Caco-2 (cell line): Measurements from ENCODE around the gene TMEM171. TPM values are rescaled to one million over a fixed set of nuclear protein-coding genes. Genes with fewer than 3 reads are reported as not detected.

ENCODE experiments used
- BruUV-seq: library from RNA; stranded (reverse); fragments of 400-500 nt; replicated peaks from 2 replicates; lab custom pipeline; 2021; lab: Mats Ljungman, UMichigan
- CTCF ChIA-PET: fragments of 300-600 bp; sonication (Branson Sonifier 250); formaldehyde crosslinking; loops from one replicate; lab custom pipeline; 2022; ENCODE audit warnings: antibody characterized with exemption; lab: Charles Lee
- POLR2A ChIA-PET: fragments of 300-600 bp; sonication (Branson Sonifier 250); formaldehyde crosslinking; loops from one replicate; lab custom pipeline; 2022; ENCODE audit warnings: antibody characterized with exemption; lab: Charles Lee
- DNase-seq, 2 experiments: peaks; one replicate each; pipeline versions ENCODE4 v3.0.0 to v3.0.0-alpha.2; 2020 to 2022
- H3K27me3 ChIP-seq: replicated peaks from 2 replicates; pipeline ENCODE4 v1.6.0; 2011; ENCODE audit warnings: low read length; ENCODE audit not compliant: control insufficient read depth, insufficient read depth
- H3K36me3 ChIP-seq: 2 replicates; pipeline ENCODE4 v1.5.1; 2011; ENCODE audit warnings: low read length; ENCODE audit not compliant: control insufficient read depth, insufficient read depth
- H3K4me1 ChIP-seq: fragments of 250-450 bp; sonication (Bioruptor Pico); 2 replicates; pipeline ENCODE4 v1.5.1; 2020; ENCODE audit warnings: mild to moderate bottlenecking
- H3K4me3 ChIP-seq: 2 replicates; pipeline ENCODE4 v1.5.1; 2011; ENCODE audit warnings: low read depth, mild to moderate bottlenecking, control low read depth, low read length
- H3K9me3 ChIP-seq: fragments of 250-450 bp; sonication (Bioruptor Pico); 2 replicates; pipeline ENCODE4 v1.5.1; 2020; ENCODE audit warnings: mild to moderate bottlenecking, moderate library complexity
- H3K27ac Mint-ChIP-seq: one replicate; pipeline ENCODE4 v1.8.0; 2022; ENCODE audit warnings: mixed read lengths; ENCODE audit not compliant: unreplicated experiment
- H3K27me3 Mint-ChIP-seq: one replicate; pipeline ENCODE4 v1.8.0; 2022; ENCODE audit warnings: mixed read lengths; ENCODE audit not compliant: insufficient read depth, unreplicated experiment
- H3K36me3 Mint-ChIP-seq: one replicate; pipeline ENCODE4 v1.8.0; 2022; ENCODE audit warnings: mild to moderate bottlenecking, mixed read lengths; ENCODE audit not compliant: insufficient read depth, unreplicated experiment
- H3K4me1 Mint-ChIP-seq: one replicate; pipeline ENCODE4 v1.8.0; 2022; ENCODE audit warnings: low read depth, mixed read lengths; ENCODE audit not compliant: unreplicated experiment
- H3K4me3 Mint-ChIP-seq: one replicate; pipeline ENCODE4 v1.8.0; 2022; ENCODE audit warnings: mild to moderate bottlenecking, moderate library complexity, mixed read lengths; ENCODE audit not compliant: unreplicated experiment
- H3K9me3 Mint-ChIP-seq: one replicate; pipeline ENCODE4 v1.8.0; 2022; ENCODE audit warnings: mixed read lengths; ENCODE audit not compliant: unreplicated experiment
- CTCF ChIP-seq, 2 experiments: fragments of 200-600 bp in 1 of 2; IDR thresholded peaks; 1 replicate in 1 of 2; 2 replicates in 1 of 2; pipeline versions ENCODE4 v1.5.1 to v1.8.0; 2011 to 2022; ENCODE audit warnings: antibody characterized with exemption in 1 of 2, control low read depth in 1 of 2, inconsistent platforms in 1 of 2, low read depth in 1 of 2, low read length in 1 of 2, mild to moderate bottlenecking in 1 of 2, moderate library complexity in 1 of 2; ENCODE audit not compliant: insufficient read depth in 1 of 2, severe bottlenecking in 1 of 2, unreplicated experiment in 1 of 2
- intact Hi-C: fragments of 100-400 bp; cut with micrococcal nuclease; formaldehyde crosslinking; loops from one replicate; pipeline ENCODE4 v1.10.0; 2022; ENCODE audit not compliant: unreplicated experiment
- total RNA-seq: library from RNA; stranded (reverse); gene quantifications from 2 replicates; pipeline ENCODE4 v1.2.3, GENCODE V29; 2022

TMEM171 gene
- total RNA-seq, 1 experiment from 2014 or later = 1.2 TPM

GRCh38 chr5:73157414-73158303, 37.3 kb downstream of the TMEM171 start:
- Histone ChIP-seq H3K9me3 (no peaks in the 10 kb centered on the region), H3K4me3 (no peak overlapping the region), H3K4me1 (no peaks in the 10 kb centered on the region), H3K36me3 (no peaks in the 10 kb centered on the region), H3K27me3 (no peaks in the 10 kb centered on the region)
- H3K4me3 Mint-ChIP-seq = no peak overlapping the region
- no peak overlapping the region for H3K27ac Mint-ChIP-seq
- TF ChIP-seq CTCF (IDR thresholded peaks at IDR 0.05; ENCODE audit: insufficient read depth in 1 of 2, low read depth in 1 of 2, low read length in 1 of 2, severe bottlenecking in 1 of 2, unreplicated experiment in 1 of 2) = no peak
- H3K27me3 Mint-ChIP-seq = peaks cover 3% of the 10 kb centered on the region
- no TSS peak for BruUV-seq
- no peaks in the 10 kb centered on the region for H3K36me3 Mint-ChIP-seq
- H3K9me3 Mint-ChIP-seq = no peaks in the 10 kb centered on the region
- CTCF ChIA-PET = no interaction called here
- POLR2A ChIA-PET = no interaction called here
- no peak for DNase-seq
- intact Hi-C loops = no loop called here
- peaks cover 4% of the 10 kb centered on the region for H3K4me1 Mint-ChIP-seq

GRCh38 chr5:73158313-73158712, 37.9 kb downstream of the TMEM171 start:
- no peaks in the 10 kb centered on the region for H3K36me3 ChIP-seq
- no peaks in the 10 kb centered on the region for H3K4me1 ChIP-seq
- TF ChIP-seq CTCF (IDR thresholded peaks at IDR 0.05; ENCODE audit: insufficient read depth in 1 of 2, low read depth in 1 of 2, low read length in 1 of 2, severe bottlenecking in 1 of 2, unreplicated experiment in 1 of 2) = no peak
- no peaks in the 10 kb centered on the region for H3K36me3 Mint-ChIP-seq
- H3K4me3 Mint-ChIP-seq = no peak overlapping the region
- no TSS peak for BruUV-seq
- peaks cover 3% of the 10 kb centered on the region for H3K27me3 Mint-ChIP-seq
- H3K4me3 ChIP-seq = no peak overlapping the region
- POLR2A ChIA-PET = no interaction called here
- no peak for DNase-seq
- no peaks in the 10 kb centered on the region for H3K9me3 Mint-ChIP-seq
- no peaks in the 10 kb centered on the region for H3K9me3 ChIP-seq
- CTCF ChIA-PET = no interaction called here
- H3K4me1 Mint-ChIP-seq = no peaks in the 10 kb centered on the region
- H3K27ac Mint-ChIP-seq = no peak overlapping the region
- no peaks in the 10 kb centered on the region for H3K27me3 ChIP-seq
- intact Hi-C loops = no loop called here

- TF ChIP-seq CTCF (IDR thresholded peaks at IDR 0.05; ENCODE audit: insufficient read depth in 1 of 2, low read depth in 1 of 2, low read length in 1 of 2, severe bottlenecking in 1 of 2, unreplicated experiment in 1 of 2) = no peak
- Mint-ChIP-seq H3K9me3 (no peaks in the 10 kb centered on the region), H3K4me1 (no peaks in the 10 kb centered on the region), H3K27ac (no peak overlapping the region), H3K4me3 (no peak overlapping the region), H3K27me3 (peaks cover 3% of the 10 kb centered on the region), H3K36me3 (no peaks in the 10 kb centered on the region)
- POLR2A ChIA-PET = no interaction called here
- H3K36me3 ChIP-seq = no peaks in the 10 kb centered on the region
- no peaks in the 10 kb centered on the region for H3K9me3 ChIP-seq
- no peak overlapping the region for H3K4me3 ChIP-seq
- no TSS peak for BruUV-seq
- DNase-seq = no peak
- intact Hi-C loops = no loop called here
- H3K4me1 ChIP-seq = no peaks in the 10 kb centered on the region
- CTCF ChIA-PET = no interaction called here
- H3K27me3 ChIP-seq = no peaks in the 10 kb centered on the region
Measured at GRCh38 chr5:73160239-73160671, 39.9 kb downstream of the TMEM171 start.
